NCI-H1694 (cell line): ENCODE data around the gene CIROP.

Source experiments
- DNase-seq: peaks from one replicate; lab custom pipeline; 2025; lab: John Stamatoyannopoulos, UW

CIROP gene

GRCh38 chr14:23129759-23130316 is 25.0 kb upstream of the CIROP start:
- no peak for DNase-seq

- DNase-seq, result no peak
Measured at GRCh38 chr14:23128969-23129758, 24.4 kb upstream of the CIROP start.

DNA sequence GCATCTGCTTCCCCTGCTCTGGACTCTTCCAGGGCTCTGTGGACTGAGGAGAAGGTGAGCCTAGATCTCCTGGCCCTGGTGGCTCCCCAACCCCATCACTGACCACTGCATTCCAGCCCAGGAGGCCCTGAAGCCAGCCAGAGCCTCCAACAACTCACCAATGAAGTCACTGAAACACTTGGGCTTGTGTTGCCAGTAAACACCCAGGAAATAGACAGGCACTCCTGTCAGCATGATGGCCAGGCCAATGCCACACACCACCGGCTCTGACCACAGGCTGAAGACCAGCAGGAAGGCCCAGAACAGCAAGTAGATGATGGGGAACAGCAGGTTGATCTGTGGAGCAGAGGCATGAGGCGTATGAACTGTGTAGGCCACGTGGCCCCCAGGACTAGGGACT is 23.1 kb upstream of the CIROP start:
- DNase-seq, result no peak

DNA sequence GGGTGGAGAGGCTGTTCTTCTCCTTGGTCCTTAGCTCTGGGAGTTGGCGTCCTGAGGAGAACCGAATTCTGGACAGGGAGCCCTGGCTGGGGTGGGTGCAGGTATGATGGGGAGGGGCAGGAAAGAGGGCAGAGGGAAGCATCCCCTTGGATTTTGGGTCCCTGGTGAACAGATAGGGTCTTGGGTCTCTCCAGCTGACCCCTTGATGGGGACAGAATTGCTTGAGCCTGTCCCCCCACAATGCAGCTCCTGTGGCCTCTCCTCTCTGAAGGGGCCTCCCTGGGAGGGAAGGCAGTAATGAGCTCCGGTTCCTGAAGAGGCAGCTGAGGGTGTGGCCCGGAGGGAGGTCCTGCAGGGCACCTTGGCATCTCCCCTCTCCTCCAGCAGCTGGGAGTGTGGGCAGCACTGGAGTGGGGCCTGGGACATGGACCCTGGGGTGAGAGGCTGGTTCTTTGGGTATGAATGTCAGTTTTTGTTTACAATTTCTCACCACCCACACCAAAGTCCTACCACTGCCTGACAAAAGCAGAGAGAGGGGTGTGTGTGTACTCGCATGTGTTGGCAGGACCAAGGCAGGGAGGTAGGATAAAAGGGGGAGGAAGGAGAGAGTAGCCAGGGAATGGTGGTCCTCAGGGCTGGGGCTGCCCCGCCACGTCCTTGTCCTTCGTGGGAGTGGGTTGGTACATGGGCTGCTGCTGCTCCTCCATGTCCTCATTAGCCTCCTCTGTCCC is 21.9 kb upstream of the CIROP start:
- DNase-seq, result no peak

- DNase-seq, result no peak
Measured at GRCh38 chr14:23125933-23126524, 21.2 kb upstream of the CIROP start.

DNA sequence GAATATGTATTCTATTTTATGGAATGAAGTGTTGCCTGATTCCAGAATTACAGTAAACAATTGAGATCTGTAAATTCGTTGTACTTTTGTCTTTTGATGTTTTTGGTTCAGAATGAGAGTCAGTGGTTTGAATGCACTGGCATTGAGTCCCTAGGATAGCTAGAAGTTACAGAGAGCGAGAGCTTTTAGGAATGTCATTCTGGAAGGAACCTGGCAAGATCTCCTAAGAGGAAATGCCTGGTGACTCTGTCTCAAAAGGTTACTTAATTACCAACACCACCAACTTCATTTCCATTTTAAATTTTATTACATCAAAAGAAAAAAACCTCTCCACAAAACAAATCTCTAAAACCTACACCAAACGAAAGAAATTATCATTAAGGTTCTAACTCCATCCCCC is 20.2 kb upstream of the CIROP start:
- no peak for DNase-seq

DNA sequence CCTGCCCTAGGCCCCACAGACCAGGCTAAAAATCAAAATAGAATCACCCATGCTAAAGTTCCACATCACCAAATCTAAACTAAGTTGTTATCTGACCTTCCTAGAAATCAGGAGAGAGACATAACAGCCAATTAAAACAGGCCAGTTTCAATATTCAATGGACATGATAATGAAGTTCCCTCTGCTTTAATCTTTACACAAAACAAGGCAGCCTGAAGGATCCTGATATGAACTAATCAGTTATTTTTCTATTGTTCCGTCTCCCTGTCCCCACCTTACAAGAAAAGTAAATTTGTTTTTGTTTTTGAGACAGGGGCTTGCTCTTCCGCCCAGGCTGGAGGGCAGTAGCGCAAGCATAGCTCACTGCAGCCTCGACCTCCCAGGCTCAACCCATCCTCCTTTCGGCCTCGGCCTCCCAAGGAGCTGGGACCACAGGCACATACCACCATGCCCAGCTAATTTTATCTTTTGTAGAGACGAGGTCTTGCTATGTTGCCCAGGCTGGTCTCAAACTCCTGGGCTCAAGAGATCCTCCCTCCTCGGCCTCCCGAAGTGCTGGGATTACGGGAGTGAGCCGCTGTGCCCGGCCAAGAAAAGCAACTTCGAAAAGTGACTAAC is 19.7 kb upstream of the CIROP start:
- no peak for DNase-seq

GRCh38 chr14:23123419-23123818 is 18.6 kb upstream of the CIROP start:
- DNase-seq, result peak; percentile 95

GRCh38 chr14:23122086-23122485 is 17.3 kb upstream of the CIROP start:
- no peak for DNase-seq

- no peak for DNase-seq
Measured at GRCh38 chr14:23121361-23121771, 16.6 kb upstream of the CIROP start.

- peak; percentile 91 for DNase-seq
Measured at GRCh38 chr14:23120541-23121251, 15.9 kb upstream of the CIROP start.

- no peak for DNase-seq
Measured at GRCh38 chr14:23119363-23120327, 14.9 kb upstream of the CIROP start.

DNA sequence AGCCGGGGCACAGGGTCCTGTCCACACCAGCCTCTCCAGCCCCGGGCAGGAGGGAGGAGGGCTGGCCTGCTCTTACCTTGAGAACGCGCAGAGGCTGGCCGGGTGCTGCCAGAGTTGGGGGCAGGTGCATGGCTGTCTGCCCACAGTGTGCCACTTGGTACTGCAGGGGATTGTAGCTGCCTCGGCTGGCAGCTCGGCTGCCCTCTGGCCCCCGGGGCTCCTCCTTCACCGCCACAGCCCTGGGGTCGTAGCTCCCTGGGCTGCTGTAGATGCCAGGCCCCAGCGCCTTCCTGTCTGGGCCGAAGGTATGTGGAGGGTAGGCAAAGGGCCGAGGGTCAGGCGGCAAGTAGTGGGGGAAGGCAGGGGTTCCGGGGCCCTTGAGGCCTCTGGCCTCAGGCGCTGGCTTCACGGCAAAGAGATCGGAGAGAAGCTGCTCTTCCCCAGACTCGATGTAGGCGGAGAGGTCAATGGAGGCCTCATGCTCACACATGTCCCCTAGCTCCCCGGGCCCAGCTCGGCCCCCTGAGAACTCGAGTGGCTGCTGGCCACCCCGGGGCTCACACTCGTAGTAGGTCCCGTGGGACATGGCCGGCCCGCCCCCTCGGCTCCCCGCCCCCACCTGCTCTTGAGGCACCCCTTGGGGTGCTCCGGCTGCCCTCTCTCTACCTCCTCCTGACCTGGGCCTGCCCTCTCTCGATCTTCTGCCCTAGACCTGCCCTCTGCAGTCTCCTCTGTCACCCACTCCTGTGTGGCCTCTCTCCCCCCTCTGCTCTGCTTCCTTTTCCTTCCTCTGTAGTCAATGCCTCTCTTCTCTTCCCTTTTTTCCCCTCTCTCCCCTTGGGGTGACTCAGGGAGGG is 13.9 kb upstream of the CIROP start, which contains the start of gene CEBPE:
Gene CEBPE (minus strand): TSS at position 750 of the 857 bp plus-strand sequence. CDS start 164 bp downstream, at position 586.
- no peak for DNase-seq

GRCh38 chr14:23117371-23118020 is 12.7 kb upstream of the CIROP start:
- no peak for DNase-seq

DNA sequence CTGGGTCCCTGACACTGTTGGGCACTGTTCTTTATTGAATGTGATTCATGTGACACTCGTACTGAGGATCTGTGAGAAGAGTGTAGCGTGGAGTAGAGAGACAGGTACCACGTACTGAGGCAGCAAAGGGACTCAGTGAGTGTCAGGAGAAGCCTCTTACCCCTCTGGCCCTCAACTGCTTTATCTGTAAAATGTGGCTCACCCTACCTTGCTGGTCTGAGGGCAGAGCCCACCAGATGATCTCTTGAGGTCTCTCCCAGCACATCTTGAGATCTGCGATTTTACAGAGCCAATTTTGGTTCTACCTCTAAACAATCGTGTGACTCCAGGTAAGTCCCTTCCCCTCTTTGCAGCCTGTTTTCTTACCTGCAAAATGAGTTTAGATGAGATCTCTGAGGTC is 11.1 kb upstream of the CIROP start:
- DNase-seq, result no peak

DNA sequence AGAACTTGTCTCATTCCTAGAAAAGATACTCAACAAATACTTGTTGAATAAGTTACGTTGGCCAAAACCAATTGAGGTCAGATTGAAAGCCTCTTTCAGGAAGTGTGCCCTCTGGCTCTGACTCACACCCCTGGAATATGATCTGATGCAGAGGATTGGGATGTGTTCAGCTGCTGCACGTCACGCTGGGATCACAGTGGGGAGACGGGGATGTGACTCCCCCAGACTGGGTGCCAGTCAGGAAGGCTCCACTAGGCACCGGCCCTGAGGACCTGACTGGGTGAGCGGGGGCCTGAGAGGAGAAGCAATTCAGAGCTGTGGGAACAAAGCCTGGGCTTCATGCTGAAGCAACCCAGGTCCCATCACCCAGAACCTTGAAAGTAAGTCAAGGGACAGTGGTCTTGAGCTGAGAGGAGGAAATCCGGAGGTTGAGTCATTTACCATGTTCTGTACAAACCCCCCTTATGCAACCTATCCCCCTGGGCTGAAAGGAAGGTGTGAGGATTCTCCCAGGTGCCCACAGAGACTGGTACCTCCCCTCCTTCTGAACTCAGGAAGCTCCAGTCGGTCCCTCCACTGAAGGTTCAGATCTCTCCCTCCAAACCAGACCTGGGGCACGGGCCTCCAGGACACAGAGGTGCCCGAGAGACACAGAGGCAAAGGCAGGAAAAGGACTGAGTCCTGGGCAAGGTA is 10.4 kb upstream of the CIROP start:
- no peak for DNase-seq

DNA sequence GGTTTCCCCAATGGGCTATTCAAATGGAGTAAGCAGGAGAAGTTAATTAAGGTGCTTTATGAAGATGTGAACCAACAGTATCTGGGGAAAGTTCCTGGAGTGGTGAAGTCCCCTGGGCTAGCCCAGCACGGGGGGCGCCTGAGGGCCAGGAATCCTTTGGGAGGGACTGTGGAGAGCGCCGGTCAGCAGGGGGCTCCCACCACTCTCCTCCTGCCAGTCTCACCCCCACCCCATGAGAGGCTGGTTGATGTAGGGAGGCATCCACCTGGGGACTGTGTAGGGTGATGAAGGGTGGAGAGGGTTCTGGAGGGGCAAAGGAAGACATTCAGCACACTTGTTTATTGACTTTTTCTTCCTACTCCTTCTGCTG is 9.9 kb upstream of the CIROP start:
- DNase-seq, result no peak

DNA sequence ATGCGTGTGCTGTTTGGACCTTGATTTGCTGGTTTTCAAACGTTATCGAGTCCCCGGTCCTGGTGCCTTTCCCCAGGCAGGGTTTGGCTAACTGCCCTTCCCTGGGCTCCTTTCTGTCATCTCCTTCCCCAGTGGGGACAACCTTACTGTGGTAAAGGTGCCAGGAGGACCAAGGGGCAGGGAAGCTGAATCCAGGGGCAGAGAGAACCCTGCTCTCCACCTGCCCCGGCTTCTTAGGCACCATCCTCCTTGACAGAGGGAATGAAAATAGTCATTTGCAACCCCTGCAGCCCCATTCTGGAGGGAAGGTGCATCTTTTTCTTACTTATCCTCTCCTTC is 9.3 kb upstream of the CIROP start:
- DNase-seq, result no peak
